NCI-H510A (cell line): ENCODE measurements around the gene TREX2.

Experiments used
- DNase-seq: peaks from one replicate; lab custom pipeline; 2025; lab: John Stamatoyannopoulos, UW

The TREX2 gene, protein sequence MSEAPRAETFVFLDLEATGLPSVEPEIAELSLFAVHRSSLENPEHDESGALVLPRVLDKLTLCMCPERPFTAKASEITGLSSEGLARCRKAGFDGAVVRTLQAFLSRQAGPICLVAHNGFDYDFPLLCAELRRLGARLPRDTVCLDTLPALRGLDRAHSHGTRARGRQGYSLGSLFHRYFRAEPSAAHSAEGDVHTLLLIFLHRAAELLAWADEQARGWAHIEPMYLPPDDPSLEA

DNA sequence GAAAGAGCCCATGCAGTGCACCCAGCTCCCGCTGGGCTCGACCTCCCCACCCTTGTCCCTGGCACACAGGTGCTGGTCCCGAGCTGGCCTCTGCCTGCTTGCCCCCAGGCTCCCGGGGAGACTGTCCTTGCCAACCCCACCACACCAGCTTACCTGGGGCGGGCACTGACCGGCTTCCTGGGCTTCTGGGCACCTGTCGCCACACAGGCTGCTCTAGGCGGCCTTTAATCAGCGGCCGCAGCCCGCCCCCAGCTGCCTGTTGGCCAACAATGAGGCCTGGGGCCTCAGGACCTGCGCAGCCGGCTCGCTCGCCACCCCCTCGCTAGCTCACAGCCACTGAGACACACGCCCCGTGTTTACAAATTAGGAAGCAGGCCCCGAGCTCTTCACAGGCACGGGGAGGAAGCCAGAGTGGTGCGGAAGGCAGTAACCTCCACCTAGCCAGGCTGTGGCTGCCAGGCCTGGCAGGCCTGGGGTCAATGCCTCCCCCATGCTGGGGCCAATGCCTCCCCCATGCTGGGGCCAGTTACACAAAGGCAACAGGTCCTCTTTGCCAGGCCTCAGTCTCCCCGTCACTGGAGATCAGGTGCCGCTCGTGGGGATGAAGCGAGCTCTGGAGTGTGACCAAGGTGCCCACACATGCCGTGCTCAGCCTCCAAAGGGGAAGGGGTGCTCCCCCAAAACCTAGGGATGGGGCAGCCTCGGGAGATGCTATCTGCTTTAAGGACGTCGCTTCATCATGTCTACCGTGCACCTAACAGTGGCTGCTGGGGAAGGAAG lies at the start of gene TREX2:
TREX2 (minus strand) TSS at position 201 of the 780 bp plus-strand sequence. CDS start 626 bp downstream, outside the sequence.
- no peak for DNase-seq

DNA sequence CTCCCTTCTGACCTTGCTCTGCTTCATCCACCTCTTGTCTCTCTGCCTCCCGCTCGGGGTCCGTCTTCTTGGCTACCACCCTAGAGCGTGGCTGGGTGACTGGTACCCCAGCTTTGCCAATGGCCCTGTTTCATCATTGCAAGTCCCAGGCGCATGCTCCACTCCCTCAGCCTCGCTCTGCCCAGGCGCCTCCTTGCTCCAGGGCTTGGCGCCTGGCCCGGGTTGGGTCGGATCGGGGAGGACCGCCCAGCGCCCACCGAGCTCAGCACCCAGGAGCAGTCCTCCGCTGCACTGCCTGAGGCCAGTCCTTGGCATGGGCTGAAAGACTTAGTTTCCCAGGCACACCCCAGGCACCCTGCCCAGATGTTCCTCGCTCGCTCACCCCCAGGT lies 49.5 kb upstream of the TREX2 start:
- no peak for DNase-seq

DNA sequence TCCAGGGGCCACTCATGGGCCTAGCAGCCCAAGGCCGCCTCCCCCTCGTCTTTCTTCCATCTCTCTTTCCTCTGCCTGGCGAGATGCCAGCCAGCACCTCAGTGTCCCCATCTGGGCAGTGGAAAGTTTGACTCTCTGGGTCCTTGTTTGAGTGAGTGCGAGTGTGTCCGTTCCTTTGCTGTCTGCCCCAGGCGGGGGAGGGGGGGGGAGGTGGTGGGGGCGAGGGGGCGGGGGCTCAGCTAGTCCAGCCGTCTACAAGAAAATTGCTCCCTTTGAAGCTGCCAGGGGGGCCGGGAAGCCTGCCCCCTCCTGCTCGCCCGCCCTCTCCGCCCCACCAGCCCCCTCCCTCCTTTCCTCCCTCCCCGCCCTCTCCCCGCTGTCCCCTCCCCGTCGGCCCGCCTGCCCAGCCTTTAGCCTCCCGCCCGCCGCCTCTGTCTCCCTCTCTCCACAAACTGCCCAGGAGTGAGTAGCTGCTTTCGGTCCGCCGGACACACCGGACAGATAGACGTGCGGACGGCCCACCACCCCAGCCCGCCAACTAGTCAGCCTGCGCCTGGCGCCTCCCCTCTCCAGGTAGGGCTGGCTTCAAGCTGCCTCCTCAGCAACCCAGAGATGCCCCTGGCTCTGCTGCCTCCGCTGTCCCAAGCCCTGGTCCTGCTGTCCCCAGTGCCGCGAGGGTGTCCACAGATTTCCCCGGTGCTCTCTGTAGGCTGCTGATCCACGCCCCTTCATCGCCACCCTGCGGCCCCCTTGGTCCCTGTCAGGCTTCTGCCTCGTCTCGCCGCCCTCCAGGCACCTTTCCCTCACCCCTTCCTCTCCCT lies 48.9 kb upstream of the TREX2 start, which contains the start of gene BGN:
BGN (plus strand) TSS at position 440 of the 821 bp plus-strand sequence. CDS start 9,652 bp downstream, outside the sequence.
- DNase-seq, result no peak

DNA sequence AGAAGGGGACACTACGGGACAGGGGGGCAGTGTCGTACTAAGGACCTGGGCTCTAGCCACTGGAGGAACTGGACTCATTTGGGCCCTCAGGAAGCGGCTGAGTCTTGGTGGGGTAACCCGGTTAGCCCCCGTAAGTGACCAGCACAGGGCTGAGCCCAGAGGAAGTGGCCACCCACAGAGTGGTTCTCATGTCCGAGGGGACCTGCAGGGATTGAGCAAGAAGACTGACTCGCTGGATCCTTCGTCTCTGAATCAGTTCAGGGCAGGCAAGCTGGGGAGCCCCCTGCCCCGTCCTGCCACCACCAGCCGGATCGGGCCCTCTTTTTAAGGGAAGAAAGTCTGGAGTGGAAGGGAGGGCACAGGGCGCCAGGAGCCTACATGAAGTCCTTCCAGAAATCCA lies 48.2 kb upstream of the TREX2 start:
- no peak for DNase-seq

DNA sequence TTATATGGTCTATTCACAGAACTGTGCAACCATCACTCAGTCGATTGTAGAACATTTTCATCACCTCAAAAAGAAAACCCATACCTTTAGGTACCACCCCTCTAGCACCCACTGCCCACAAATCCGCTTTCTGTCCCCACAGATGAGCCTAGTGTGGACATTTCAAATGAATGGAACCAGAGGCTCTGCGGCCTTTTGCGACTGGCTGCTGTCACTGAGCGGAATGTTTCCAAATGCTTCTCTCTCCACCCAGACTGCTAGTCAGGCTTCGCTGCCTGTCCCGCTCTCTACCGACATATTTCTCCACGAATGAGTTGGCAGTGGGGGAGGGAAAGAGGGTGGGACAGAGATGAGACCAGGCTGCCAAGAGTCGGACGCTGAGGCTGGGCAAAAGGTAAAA lies 47.2 kb upstream of the TREX2 start:
- no peak for DNase-seq

GRCh38 chrX:153492543-153492942 lies 46.7 kb upstream of the TREX2 start:
- DNase-seq, result no peak

DNA sequence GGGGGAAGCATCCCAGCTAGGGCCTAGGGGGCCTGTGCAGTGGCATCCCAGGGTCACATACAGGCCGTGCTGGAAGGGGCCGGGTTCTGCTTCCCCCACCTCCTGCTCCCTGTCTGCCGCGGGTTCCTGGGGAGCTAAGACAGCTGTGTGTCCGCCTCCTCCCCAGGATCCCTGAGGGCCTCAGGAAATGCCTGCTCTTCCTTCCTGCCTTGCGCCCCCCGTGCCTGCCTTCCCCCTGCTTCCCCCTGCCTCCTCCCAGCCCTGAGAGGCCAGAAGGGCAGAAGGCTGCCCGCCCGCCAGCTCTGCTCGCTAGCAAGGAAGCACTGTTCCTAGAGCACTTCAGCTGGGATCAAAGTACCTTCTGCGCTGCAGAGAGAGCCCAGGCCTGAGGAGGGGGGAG lies 46.1 kb upstream of the TREX2 start:
- DNase-seq, result no peak

DNA sequence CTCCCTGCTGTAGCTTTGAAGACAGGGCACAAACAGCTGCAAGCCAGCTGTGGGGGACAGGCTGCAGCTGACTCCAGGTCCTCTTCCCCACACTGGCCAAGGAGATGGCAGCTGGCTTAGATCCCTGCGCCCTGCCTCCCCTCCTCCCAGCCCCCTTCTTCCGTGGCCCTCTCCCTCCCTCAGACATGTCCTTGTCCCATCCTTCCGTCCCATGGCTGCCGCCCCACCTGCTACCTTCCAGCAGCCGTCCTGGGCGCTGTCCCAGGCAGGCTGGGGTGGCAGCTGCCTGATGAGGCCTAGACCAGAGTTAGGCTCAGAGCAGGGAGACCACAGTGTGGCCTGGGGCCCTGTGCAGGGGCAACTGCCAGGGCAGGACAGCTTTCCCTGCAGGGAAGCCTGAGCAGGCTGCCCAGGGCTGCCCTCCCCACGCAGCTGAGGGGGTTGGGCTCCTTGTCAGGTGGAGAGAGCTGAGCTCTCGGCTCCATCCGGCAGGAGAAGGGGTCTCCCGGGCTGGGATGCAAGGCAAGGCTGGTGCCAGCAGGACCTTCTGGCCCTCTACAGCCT lies 45.6 kb upstream of the TREX2 start:
- no peak for DNase-seq

DNA sequence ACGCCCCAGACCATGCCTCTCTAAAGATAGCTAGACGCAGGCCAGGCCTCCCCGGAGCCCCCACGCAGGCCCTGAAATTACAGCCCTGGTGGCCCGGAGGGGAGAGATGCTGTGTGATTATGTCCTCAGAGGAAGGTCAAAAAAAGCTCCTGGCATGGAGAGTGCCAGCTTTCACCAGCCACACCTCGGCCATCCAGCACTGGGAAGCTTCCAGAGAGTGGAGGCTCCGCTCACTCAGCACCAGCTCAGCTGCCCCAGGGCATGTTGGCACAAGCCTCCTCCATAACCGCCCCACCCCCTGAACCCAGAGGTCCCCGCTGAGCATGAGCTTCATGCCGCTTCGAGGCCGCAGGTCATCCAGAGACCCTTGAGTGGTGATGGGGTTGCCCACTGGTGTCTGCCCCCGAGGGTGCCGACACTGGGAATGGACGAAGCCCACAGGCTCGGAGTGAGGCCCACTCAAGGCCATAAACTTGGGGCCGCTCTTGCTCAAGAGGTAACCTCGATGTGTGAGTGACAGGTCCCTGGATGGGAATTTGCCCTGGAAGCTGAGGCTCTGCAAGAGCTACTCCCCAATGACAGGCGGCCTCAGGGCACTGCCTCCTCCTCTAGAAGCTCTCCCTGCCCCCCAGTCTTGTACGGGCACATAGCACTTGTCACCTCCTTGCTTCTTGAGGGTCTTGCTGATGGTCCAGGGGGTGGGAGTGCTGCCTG lies 44.5 kb upstream of the TREX2 start:
- DNase-seq, result no peak

- DNase-seq, result no peak
Observed at GRCh38 chrX:153488231-153488914, 42.5 kb upstream of the TREX2 start.

DNA sequence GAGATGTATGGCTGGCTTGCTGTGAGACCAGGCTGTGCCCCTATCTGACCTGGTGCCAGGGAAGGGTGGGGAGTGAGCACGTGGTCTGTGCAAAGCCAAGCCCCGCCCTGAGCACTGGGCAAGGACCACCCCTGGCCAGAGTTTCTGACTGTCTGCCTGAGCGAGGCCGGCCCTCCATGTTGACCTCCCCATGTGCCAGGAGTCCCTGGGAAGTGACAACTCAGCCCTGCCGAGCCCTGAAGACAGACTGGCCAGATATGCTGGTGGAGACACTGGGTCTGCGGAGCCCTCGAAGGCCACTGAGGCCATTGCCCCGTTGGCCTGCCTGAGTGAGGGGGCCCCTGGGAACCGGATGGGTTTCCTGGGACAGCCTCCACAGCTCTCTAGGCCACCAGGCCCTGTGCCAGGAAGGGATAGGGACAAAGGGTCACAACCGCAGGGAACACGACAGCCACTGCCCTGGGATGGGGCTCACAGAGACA lies 41.8 kb upstream of the TREX2 start:
- DNase-seq, result no peak

DNA sequence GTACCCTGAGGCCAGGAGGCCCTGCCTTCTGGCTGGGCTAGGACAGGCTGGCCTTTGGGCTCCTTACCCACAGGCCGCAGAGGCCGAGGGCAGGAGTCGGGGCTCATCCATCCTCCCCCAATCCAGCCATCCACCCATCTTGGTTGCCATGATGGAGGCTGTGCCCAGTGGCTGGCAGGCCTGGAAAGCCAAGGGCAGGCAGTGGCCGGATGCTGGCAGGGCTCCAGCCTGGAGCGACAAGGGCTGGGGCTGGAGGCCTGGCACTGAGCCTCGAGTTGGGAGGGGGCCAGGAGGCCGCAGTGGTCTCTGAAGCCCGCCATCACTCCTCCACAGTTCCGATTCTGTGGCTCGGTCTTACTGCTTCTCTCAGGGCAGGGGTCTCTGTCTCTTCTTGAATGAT lies 40.3 kb upstream of the TREX2 start:
- no peak for DNase-seq

- no peak for DNase-seq
Observed at GRCh38 chrX:153485396-153486080, 39.7 kb upstream of the TREX2 start.

- DNase-seq, result no peak
Observed at GRCh38 chrX:153482376-153483015, 36.6 kb upstream of the TREX2 start.

DNA sequence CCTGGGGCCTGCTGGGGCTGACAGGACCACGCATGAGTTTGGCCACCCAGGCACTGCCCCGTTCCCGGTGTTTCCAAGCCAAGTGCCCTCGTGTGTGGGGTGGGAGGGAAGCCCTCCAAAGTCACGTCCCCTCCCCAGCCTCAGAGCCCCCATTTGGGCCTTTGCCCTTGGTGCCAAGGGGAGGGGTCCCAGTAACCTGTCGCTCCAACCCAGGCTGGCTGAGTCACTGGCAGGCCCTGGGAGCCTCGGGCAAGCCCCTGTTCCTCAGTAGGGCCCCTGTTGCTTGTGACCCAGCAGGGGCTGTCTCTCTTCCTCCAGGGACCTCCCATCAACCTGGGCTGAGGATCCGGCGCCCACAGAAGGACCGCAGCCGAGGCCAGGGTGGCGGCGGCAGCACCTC lies 35.2 kb upstream of the TREX2 start:
- no peak for DNase-seq

DNA sequence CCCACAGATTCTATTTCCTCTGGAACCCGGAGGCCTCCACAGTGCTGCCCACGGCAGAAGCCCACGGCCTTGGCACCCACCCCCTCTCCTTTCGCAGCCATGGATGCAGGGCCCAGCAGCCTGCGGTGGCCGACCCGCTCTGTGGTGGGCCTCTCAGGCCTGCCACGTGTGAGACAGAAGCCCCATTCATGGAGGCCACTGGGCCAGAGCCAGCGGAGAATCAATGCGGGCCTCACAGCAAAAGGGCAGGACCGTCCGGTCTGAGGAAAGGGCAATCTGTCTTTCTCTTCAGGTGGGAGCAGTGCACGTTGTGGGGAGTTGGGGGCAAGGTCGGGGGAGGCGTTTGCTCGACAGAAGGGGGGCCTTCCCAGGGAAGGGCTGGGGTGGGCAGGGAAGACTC lies 32.9 kb upstream of the TREX2 start:
- no peak for DNase-seq

GRCh38 chrX:153477901-153478300 lies 32.0 kb upstream of the TREX2 start:
- DNase-seq, result no peak

DNA sequence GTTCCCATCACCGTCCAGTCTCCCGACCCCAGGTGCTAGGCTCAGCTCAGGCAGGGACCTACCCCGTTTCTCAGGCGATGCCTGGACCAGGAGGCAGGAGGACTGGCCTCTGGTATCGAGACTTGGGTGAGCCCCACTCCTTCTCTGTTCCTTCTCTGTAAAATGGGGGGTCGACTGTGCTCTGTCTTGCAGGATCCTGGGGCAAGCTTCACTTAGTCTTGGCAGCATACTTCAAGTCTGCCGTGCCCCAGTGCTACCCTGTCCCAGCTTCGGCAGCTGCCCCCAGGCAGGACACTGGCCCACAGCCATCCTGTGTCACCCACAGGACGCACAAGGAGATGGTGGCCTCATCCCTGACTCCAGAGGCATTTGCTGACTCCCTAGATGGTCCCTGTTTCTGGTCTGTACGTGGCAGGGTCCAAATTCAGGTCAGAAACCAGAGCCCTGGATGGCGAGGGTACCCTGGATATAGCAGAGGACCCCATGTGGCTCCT lies 31.6 kb upstream of the TREX2 start:
- no peak for DNase-seq

DNA sequence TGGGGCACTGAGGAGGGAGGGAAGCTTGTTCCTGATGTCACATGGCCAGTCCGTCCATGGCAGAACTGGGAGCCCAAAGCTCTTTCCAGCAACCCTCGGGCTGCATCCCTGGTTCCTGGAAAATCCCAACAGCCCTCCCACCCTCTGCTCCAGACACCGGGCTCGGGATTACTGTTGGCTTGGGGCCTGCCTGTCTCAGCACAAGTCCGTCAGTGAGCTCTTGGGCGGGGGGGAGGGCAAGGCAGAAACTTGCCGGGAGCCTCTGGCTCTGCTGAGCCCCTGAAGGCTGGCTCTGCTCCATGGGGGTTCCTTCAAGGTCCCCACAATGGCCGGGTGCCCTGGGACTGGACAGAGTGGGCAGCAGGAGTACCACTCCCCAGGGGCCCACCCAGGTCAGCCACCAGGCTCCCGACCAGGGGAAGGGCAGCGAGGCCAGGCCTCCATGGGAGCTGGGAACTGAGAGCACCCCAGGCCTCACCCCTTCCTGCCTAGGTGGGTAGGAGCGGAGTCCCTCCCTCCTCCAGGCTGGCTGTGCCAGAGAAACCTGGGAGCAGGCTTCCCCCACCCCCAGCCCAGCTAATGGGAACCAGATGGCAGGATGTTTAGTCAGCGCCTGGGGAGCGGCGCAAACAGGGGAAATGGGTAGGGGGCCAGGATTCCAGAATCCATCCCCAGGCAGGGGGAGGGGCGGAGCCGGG lies 31.0 kb upstream of the TREX2 start:
- no peak for DNase-seq
